OCI-LY7 (cell line): Measurements from ENCODE around the gene SEPHS1. TPM values are rescaled to one million over a fixed set of nuclear protein-coding genes. Genes with fewer than 3 reads are reported as not detected.

Source experiments
- BruUV-seq: library from RNA; stranded (reverse); fragments of 400-500 nt; replicated peaks from 2 replicates; lab custom pipeline; 2021; lab: Mats Ljungman, UMichigan
- CTCF ChIA-PET: fragments of 300-600 bp; sonication (Branson Sonifier 250); formaldehyde crosslinking; loops from one replicate; lab custom pipeline; 2022; ENCODE audit warnings: antibody characterized with exemption; ENCODE audit not compliant: unreplicated experiment; lab: Charles Lee
- POLR2A ChIA-PET: fragments of 300-600 bp; sonication (Branson Sonifier 250); formaldehyde crosslinking; loops from one replicate; lab custom pipeline; 2022; ENCODE audit warnings: antibody characterized with exemption; lab: Charles Lee
- DNase-seq: peaks from one replicate; pipeline ENCODE4 v3.0.0-alpha.2; 2015; ENCODE audit warnings: low spot score
- H2AFZ ChIP-seq: fragments of 200-600 bp; sonication (generic), shearing (Covaris generic); 2 replicates; pipeline ENCODE4 v1.6.1; 2014; ENCODE audit warnings: mild to moderate bottlenecking, antibody characterized with exemption, low read length, moderate library complexity
- H3K27ac ChIP-seq: fragments of 200-600 bp; sonication (generic); 2 replicates; pipeline ENCODE4 v1.5.1; 2014; ENCODE audit warnings: mixed run types, low read depth, mild to moderate bottlenecking, moderate library complexity, low read length, inconsistent platforms; ENCODE audit not compliant: poor library complexity, severe bottlenecking
- H3K36me3 ChIP-seq: fragments of 200-600 bp; sonication (generic); 2 replicates; pipeline ENCODE4 v1.6.1; 2014; ENCODE audit warnings: mild to moderate bottlenecking, antibody characterized with exemption, low read length, moderate library complexity, mixed read lengths; ENCODE audit not compliant: insufficient read depth
- H3K4me1 ChIP-seq: fragments of 200-600 bp; sonication (generic); 2 replicates; pipeline ENCODE4 v1.5.1; 2014; ENCODE audit warnings: mild to moderate bottlenecking, low read length; ENCODE audit not compliant: insufficient read depth, poor library complexity, severe bottlenecking
- H3K4me2 ChIP-seq: fragments of 200-600 bp; sonication (generic); 2 replicates; pipeline ENCODE4 v1.6.1; 2014; ENCODE audit warnings: mild to moderate bottlenecking, low read length
- H3K4me3 ChIP-seq: fragments of 200-600 bp; sonication (generic); 2 replicates; pipeline ENCODE4 v1.5.1; 2014; ENCODE audit warnings: mild to moderate bottlenecking, low read depth, low read length; ENCODE audit not compliant: poor library complexity, severe bottlenecking
- H3K79me2 ChIP-seq: fragments of 200-600 bp; sonication (generic); 2 replicates; pipeline ENCODE4 v1.6.1; 2016; ENCODE audit warnings: low read depth, mild to moderate bottlenecking, low read length, moderate library complexity, mixed read lengths; ENCODE audit not compliant: insufficient read depth
- H3K9me2 ChIP-seq: fragments of 200-600 bp; sonication (generic); 2 replicates; pipeline ENCODE4 v1.6.1; 2016; ENCODE audit warnings: mild to moderate bottlenecking, low read length, mixed read lengths; ENCODE audit not compliant: insufficient read depth
- H3K9me3 ChIP-seq: fragments of 200-600 bp; sonication (generic); 2 replicates; pipeline ENCODE4 v1.6.1; 2014; ENCODE audit warnings: mild to moderate bottlenecking, mixed run types, low read length, mixed read lengths
- H4K20me1 ChIP-seq: fragments of 200-600 bp; sonication (generic); 2 replicates; pipeline ENCODE4 v1.6.1; 2014; ENCODE audit warnings: mild to moderate bottlenecking, antibody characterized with exemption, low read length, moderate library complexity, mixed read lengths; ENCODE audit not compliant: insufficient read depth
- EZH2phosphoT487 ChIP-seq: fragments of 200-600 bp; sonication (generic); IDR thresholded peaks from 2 replicates; pipeline ENCODE4 v1.6.1; 2018; ENCODE audit warnings: low read depth, borderline replicate concordance, mild to moderate bottlenecking, mixed run types, antibody characterized with exemption, low read length, moderate library complexity, mixed read lengths
- intact Hi-C: fragments of 100-400 bp; cut with micrococcal nuclease; formaldehyde crosslinking; loops from one replicate; pipeline ENCODE4 v1.10.0; 2022; ENCODE audit not compliant: unreplicated experiment
- total RNA-seq, 2 experiments: library from RNA; depleted of rRNA in 1 of 2; stranded (reverse); fragments of >200 nt in 1 of 2; shearing (Covaris generic) in 1 of 2; gene quantifications; 2 replicates each; pipeline ENCODE4 v1.2.3, GENCODE V29; 2014 to 2022
- TF ChIP-seq, protein P1 (sequence below): fragments of 200-600 bp; sonication (generic); conservative IDR thresholded peaks from 2 replicates; pipeline ENCODE4 v1.5.1; 2014; ENCODE audit warnings: mild to moderate bottlenecking, antibody characterized with exemption, low read length, moderate library complexity, mixed read lengths

Gene SEPHS1
- total RNA-seq, 2 experiments from 2014 or later, result 72.7 to 113 TPM

DNA sequence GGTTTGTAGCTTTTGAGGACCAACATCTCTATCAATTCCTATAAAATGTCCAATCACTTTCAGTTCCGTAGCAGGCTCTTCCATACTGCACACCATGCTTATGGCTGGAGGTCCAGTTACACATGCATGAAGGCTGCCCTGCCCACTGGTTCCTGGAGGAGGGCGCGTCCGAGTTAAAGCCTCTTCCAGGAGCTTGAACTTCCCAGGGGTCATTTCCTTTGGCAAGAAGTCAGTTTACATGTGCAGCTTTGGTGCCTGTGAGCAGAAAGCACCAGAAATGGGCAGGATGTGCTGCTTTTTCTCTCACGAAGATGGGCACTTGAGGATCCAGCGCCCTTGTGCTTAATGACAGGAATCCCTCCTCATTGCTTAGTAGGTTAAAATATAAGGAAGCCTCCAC lies 30.6 kb downstream of the SEPHS1 start:
- intact Hi-C loops, result no loop called here
- CTCF ChIA-PET, result no interaction called here
- Histone ChIP-seq H3K36me3 (peaks cover 42% of the 10 kb centered on the region), H3K27ac (no peak overlapping the region), H3K79me2 (no peaks in the 10 kb centered on the region), H3K4me3 (no peak overlapping the region), H2AFZ (no peak overlapping the region), H3K9me3 (no peaks in the 10 kb centered on the region), H3K4me2 (no peak overlapping the region), H3K4me1 (no peaks in the 10 kb centered on the region), H4K20me1 (no peaks in the 10 kb centered on the region), H3K9me2 (no peaks in the 10 kb centered on the region)
- POLR2A ChIA-PET, result interaction anchor here (0.8 kb wide), 1 partner anchor 76 kb away, joined by 10 read pairs; no protein-coding TSS in a partner anchor
- DNase-seq, result no peak
- TF ChIP-seq EZH2phosphoT487, result no peak
- TF ChIP-seq, protein P1, sequence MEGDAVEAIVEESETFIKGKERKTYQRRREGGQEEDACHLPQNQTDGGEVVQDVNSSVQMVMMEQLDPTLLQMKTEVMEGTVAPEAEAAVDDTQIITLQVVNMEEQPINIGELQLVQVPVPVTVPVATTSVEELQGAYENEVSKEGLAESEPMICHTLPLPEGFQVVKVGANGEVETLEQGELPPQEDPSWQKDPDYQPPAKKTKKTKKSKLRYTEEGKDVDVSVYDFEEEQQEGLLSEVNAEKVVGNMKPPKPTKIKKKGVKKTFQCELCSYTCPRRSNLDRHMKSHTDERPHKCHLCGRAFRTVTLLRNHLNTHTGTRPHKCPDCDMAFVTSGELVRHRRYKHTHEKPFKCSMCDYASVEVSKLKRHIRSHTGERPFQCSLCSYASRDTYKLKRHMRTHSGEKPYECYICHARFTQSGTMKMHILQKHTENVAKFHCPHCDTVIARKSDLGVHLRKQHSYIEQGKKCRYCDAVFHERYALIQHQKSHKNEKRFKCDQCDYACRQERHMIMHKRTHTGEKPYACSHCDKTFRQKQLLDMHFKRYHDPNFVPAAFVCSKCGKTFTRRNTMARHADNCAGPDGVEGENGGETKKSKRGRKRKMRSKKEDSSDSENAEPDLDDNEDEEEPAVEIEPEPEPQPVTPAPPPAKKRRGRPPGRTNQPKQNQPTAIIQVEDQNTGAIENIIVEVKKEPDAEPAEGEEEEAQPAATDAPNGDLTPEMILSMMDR, result no peak
- BruUV-seq, result no TSS peak

DNA sequence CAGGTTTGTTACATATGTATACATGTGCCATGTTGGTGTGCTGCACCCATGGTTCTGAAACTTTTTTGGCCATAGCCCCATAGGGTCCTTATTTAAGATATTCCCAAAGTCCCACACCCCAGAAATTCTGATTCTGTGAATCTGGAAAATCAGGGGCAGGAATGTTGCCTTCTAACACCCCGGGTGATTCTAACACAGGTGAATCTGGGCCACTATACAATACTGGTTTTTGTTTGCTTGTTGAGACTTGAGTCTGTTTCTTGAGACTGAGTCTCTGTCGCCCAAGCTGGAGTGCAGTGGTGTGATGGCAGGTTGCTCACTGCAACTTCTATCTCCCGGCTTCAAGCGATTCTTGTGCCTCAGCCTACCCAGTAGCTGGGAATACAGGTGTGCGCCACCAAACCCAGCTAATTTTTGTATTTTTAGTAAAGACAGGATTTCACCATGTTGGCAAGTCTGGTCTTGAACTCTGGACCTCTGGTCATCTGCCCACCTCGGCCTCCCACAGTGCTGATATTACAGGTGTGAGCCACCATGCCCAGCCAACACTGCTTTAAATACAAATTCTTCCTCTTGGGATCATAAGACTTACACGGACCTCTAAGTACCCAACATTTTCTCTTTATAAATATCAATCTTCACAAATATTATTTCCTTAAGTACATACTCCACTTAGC lies 31.3 kb downstream of the SEPHS1 start:
- Histone ChIP-seq H4K20me1 (no peaks in the 10 kb centered on the region), H3K36me3 (peaks cover 35% of the 10 kb centered on the region), H3K4me1 (no peaks in the 10 kb centered on the region), H3K4me3 (no peak overlapping the region), H3K9me3 (no peaks in the 10 kb centered on the region), H3K27ac (no peak overlapping the region), H2AFZ (no peak overlapping the region), H3K4me2 (no peak overlapping the region), H3K9me2 (no peaks in the 10 kb centered on the region), H3K79me2 (no peaks in the 10 kb centered on the region)
- DNase-seq, result no peak
- TF ChIP-seq EZH2phosphoT487, result no peak
- TF ChIP-seq, protein P1, result no peak
- BruUV-seq, result no TSS peak
- intact Hi-C loops, result no loop called here
- ChIA-PET POLR2A (interaction anchor here (0.6 to 0.8 kb wide), 2 partner anchors 65 to 76 kb away, joined by 3 to 10 read pairs; no protein-coding TSS in a partner anchor), CTCF (no interaction called here)

DNA sequence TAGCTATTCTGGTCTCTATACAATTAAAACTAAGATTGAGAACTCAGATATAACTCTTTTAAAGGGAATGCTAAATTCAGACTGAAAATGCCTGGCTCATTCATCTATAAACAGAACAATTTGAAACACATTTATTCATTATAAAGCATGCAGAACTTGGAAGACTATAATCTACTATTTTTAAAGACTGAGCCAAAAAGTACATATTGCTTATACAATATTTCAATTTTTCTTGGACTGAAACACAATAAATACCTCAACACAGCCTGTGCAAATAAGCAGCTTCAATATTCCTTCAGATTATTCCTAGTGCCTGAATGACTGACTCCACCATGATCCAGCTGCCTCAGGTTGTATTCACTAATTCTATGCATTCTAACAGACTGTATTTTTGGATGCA lies 32.7 kb downstream of the SEPHS1 start:
- BruUV-seq, result no TSS peak
- peaks cover 21% of the 10 kb centered on the region for H3K36me3 ChIP-seq
- ChIA-PET CTCF (no interaction called here), POLR2A (no interaction called here)
- intact Hi-C loops, result no loop called here
- no peak for DNase-seq
- no peaks in the 10 kb centered on the region for H3K79me2 ChIP-seq
- H3K4me3 ChIP-seq, result no peak overlapping the region
- H3K9me2 ChIP-seq, result no peaks in the 10 kb centered on the region
- TF ChIP-seq EZH2phosphoT487, result no peak
- TF ChIP-seq, protein P1, result no peak
- H2AFZ ChIP-seq, result no peak overlapping the region
- H3K9me3 ChIP-seq, result no peaks in the 10 kb centered on the region
- H3K27ac ChIP-seq, result no peak overlapping the region
- no peaks in the 10 kb centered on the region for H4K20me1 ChIP-seq
- H3K4me1 ChIP-seq, result no peaks in the 10 kb centered on the region
- no peak overlapping the region for H3K4me2 ChIP-seq
